H1 (cell line): ENCODE data around the gene DNAJA1. TPM values are rescaled to one million over a fixed set of nuclear protein-coding genes. Genes with fewer than 3 reads are reported as not detected.

Experiments used
- CTCF ChIA-PET: fragments of 300-600 bp; sonication (Branson Sonifier 250); formaldehyde crosslinking; loops from one replicate; lab custom pipeline; 2021; ENCODE audit not compliant: partially characterized antibody; lab: Charles Lee
- POLR2A ChIA-PET: fragments of 300-600 bp; sonication (Branson Sonifier 250); formaldehyde crosslinking; loops from one replicate; lab custom pipeline; 2021; ENCODE audit warnings: inconsistent platforms; ENCODE audit not compliant: partially characterized antibody; lab: Charles Lee
- DNase-seq, 2 experiments: peaks; one replicate each; pipeline versions ENCODE4 v3.0.0 to v3.0.0-alpha.2; 2010 to 2022; ENCODE audit warnings: low spot score in 2 of 2, low read depth in 1 of 2, mixed read lengths in 1 of 2
- FAIRE-seq: peaks from 2 replicates; lab custom pipeline; 2011; peaks lifted over from hg19 to GRCh38; lab: Jason Lieb, UNC
- H2AFZ ChIP-seq: 2 replicates; pipeline ENCODE4 v1.8.1; 2012; ENCODE audit warnings: low read length, inconsistent platforms
- H2AK5ac ChIP-seq: 2 replicates; pipeline ENCODE4 v1.6.1; 2013; ENCODE audit warnings: low read depth, low read length
- H2BK120ac ChIP-seq: replicated peaks from 2 replicates; pipeline ENCODE3; 2013; ENCODE audit warnings: low read depth, low read length, inconsistent platforms
- H2BK12ac ChIP-seq: 2 replicates; pipeline ENCODE4 v1.6.1; 2013; ENCODE audit warnings: low read depth, low read length
- H2BK15ac ChIP-seq: 2 replicates; pipeline ENCODE4 v1.6.1; 2013; ENCODE audit warnings: low read length
- H2BK20ac ChIP-seq: 2 replicates; pipeline ENCODE4 v1.6.1; 2013; ENCODE audit warnings: low read length
- H2BK5ac ChIP-seq: 2 replicates; pipeline ENCODE4 v1.6.1; 2013; ENCODE audit warnings: low read depth, low read length
- H3K14ac ChIP-seq: 2 replicates; pipeline ENCODE4 v1.6.1; 2013; ENCODE audit warnings: inconsistent platforms; ENCODE audit not compliant: insufficient read length
- H3K18ac ChIP-seq: 2 replicates; pipeline ENCODE4 v1.6.1; 2013; ENCODE audit warnings: low read length; ENCODE audit errors: extremely low read depth
- H3K23ac ChIP-seq: 2 replicates; pipeline ENCODE4 v1.6.1; 2013; ENCODE audit warnings: inconsistent platforms; ENCODE audit not compliant: insufficient read length
- H3K23me2 ChIP-seq: 2 replicates; pipeline ENCODE4 v1.6.1; 2013; ENCODE audit warnings: low read depth, low read length
- H3K27ac ChIP-seq: 2 replicates; pipeline ENCODE4 v1.6.1; 2011; ENCODE audit warnings: low read depth, low read length, inconsistent platforms
- H3K27me3 ChIP-seq, 4 experiments: replicated peaks in 1 of 4; 1 replicate in 1 of 4; 2 replicates in 3 of 4; pipeline versions ENCODE4 v1.6.1 to v1.8.1; 2011 to 2013; ENCODE audit warnings: low read length in 3 of 4, mild to moderate bottlenecking in 3 of 4, inconsistent platforms in 2 of 4, mixed read lengths in 2 of 4, moderate library complexity in 1 of 4; ENCODE audit not compliant: control insufficient read depth in 3 of 4, insufficient read depth in 3 of 4; ENCODE audit errors: extremely low read depth in 1 of 4
- H3K36me3 ChIP-seq, 4 experiments: 2 replicates each; pipeline versions ENCODE4 v1.6.1 to v1.8.1; 2011 to 2013; ENCODE audit warnings: mild to moderate bottlenecking in 4 of 4, low read length in 3 of 4, moderate library complexity in 2 of 4, control low read depth in 1 of 4, inconsistent platforms in 1 of 4; ENCODE audit not compliant: insufficient read depth in 4 of 4, control insufficient read depth in 2 of 4
- H3K4ac ChIP-seq: replicated peaks from 2 replicates; pipeline ENCODE3; 2013; ENCODE audit warnings: low read length, low read depth, mixed read lengths, inconsistent platforms; ENCODE audit not compliant: insufficient read length
- H3K4me1 ChIP-seq, 4 experiments: replicated peaks in 1 of 4; 1 replicate in 1 of 4; 2 replicates in 3 of 4; pipeline versions ENCODE4 v1.6.1 to v1.8.1; 2011 to 2013; ENCODE audit warnings: low read length in 3 of 4, inconsistent platforms in 2 of 4, mixed read lengths in 1 of 4; ENCODE audit not compliant: insufficient read depth in 4 of 4, control insufficient read depth in 3 of 4
- H3K4me2 ChIP-seq, 2 experiments: 2 replicates each; pipeline versions ENCODE4 v1.6.1 to v1.8.1; 2011 to 2013; ENCODE audit warnings: low read depth in 2 of 2, low read length in 2 of 2, control low read depth in 1 of 2, inconsistent platforms in 1 of 2, mild to moderate bottlenecking in 1 of 2; ENCODE audit not compliant: insufficient read depth in 1 of 2
- H3K4me3 ChIP-seq, 4 experiments: fragments of 200-600, 300-600 bp in 1 of 4; sonication (generic), shearing (Covaris generic), sonication (Bioruptor Twin) in 1 of 4; 2 replicates each; pipeline versions ENCODE4 v1.5.1 to v1.8.1; 2011 to 2016; ENCODE audit warnings: low read length in 4 of 4, low read depth in 3 of 4, control low read depth in 2 of 4, inconsistent platforms in 2 of 4, mild to moderate bottlenecking in 2 of 4, mixed read lengths in 1 of 4, moderate library complexity in 1 of 4; ENCODE audit not compliant: insufficient read depth in 2 of 4; ENCODE audit errors: extremely low read depth in 1 of 4
- H3K56ac ChIP-seq: replicated peaks from 2 replicates; pipeline ENCODE3; 2013; ENCODE audit warnings: low read depth, mild to moderate bottlenecking, mixed read lengths, low read length, inconsistent platforms; ENCODE audit not compliant: insufficient read length
- H3K79me1 ChIP-seq: 2 replicates; pipeline ENCODE4 v1.6.1; 2013; ENCODE audit warnings: low read depth, low read length, control low read depth
- H3K79me2 ChIP-seq, 2 experiments: 2 replicates each; pipeline versions ENCODE4 v1.6.1 to v1.8.1; 2012 to 2013; ENCODE audit warnings: low read length in 2 of 2, mild to moderate bottlenecking in 2 of 2, inconsistent platforms in 1 of 2; ENCODE audit not compliant: insufficient read depth in 2 of 2, control insufficient read depth in 1 of 2
- H3K9ac ChIP-seq, 4 experiments: replicated peaks in 1 of 4; 1 replicate in 1 of 4; 2 replicates in 3 of 4; pipeline versions ENCODE4 v1.6.1 to v1.8.1; 2011 to 2013; ENCODE audit warnings: low read depth in 3 of 4, low read length in 3 of 4, control low read depth in 2 of 4, mild to moderate bottlenecking in 2 of 4, moderate library complexity in 2 of 4, inconsistent platforms in 1 of 4; ENCODE audit errors: extremely low read depth in 1 of 4
- H3K9me3 ChIP-seq, 2 experiments: 2 replicates each; pipeline versions ENCODE4 v1.6.1 to v1.8.1; 2012 to 2013; ENCODE audit warnings: mild to moderate bottlenecking in 2 of 2, moderate library complexity in 2 of 2, control low read depth in 1 of 2, inconsistent platforms in 1 of 2, low read depth in 1 of 2, low read length in 1 of 2, mixed read lengths in 1 of 2; ENCODE audit not compliant: insufficient read depth in 2 of 2
- H4K20me1 ChIP-seq, 2 experiments: replicated peaks in 1 of 2; 2 replicates each; pipeline versions ENCODE3 to v1.8.1; 2011 to 2013; ENCODE audit warnings: inconsistent platforms in 2 of 2, low read length in 2 of 2, mild to moderate bottlenecking in 1 of 2; ENCODE audit not compliant: insufficient read depth in 2 of 2, control insufficient read depth in 1 of 2
- H4K5ac ChIP-seq: 2 replicates; pipeline ENCODE4 v1.6.1; 2013; ENCODE audit warnings: low read length, low read depth, mixed read lengths, inconsistent platforms; ENCODE audit not compliant: insufficient read length
- H4K8ac ChIP-seq: 2 replicates; pipeline ENCODE4 v1.8.0; 2013; ENCODE audit warnings: mild to moderate bottlenecking, moderate library complexity, low read length, inconsistent platforms; ENCODE audit not compliant: insufficient read depth; ENCODE audit errors: extremely low read depth
- H4K91ac ChIP-seq: replicated peaks from 2 replicates; pipeline ENCODE3; 2013; ENCODE audit warnings: low read length, mixed read lengths, inconsistent platforms; ENCODE audit not compliant: insufficient read length
- KDM1A ChIP-seq: fragments of 200-600, 300-600 bp; sonication (generic); IDR thresholded peaks from 2 replicates; pipeline ENCODE4 v1.7.1; 2016; ENCODE audit warnings: mild to moderate bottlenecking, low read length, borderline replicate concordance
- SIRT6 ChIP-seq: IDR thresholded peaks from one replicate; pipeline ENCODE4 v1.7.1; 2012; ENCODE audit warnings: low read length, inconsistent platforms
- WGBS, 2 experiments: shearing (Covaris generic) in 1 of 2; methylation state at CpG; one replicate each; pipeline versions ENCODE4 v1.1.6 to v1.1.7; 2013 to 2015; ENCODE audit warnings: low lambda C conversion rate in 2 of 2, mixed read lengths in 2 of 2, inconsistent platforms in 1 of 2, low coverage in 1 of 2, missing lambda C conversion rate in 1 of 2; ENCODE audit not compliant: insufficient replicate concordance in 2 of 2, insufficient coverage in 1 of 2, insufficient read length in 1 of 2; ENCODE audit errors: extremely low coverage in 1 of 2, missing lambda C conversion rate in 1 of 2; 5-methylcytosine and 5-hydroxymethylcytosine counted together
- polyA plus RNA-seq, 7 experiments: library from polyadenylated mRNA; depleted of rRNA in 3 of 7; stranded (reverse) in 5 of 7; unstranded in 2 of 7; fragments of >200 nt in 5 of 7; fragments of 200-250 nt in 2 of 7; gene quantifications; 1 replicate in 5 of 7; 2 replicates in 1 of 7; 4 replicates in 1 of 7; pipeline versions ENCODE4 v1.2.1 to v1.2.3, GENCODE V29; 2011 to 2013; ENCODE audit warnings: missing spikeins in 2 of 7, mixed read lengths in 2 of 7
- total RNA-seq: library from RNA; stranded (reverse); fragmentation: NEBNext Ultra II Directional; extraction: Animal tissue kit (Norgen Biotek cat#: 25700); gene quantifications from 2 replicates; pipeline ENCODE4 v1.2.1, GENCODE V29; 2021

DNAJA1 gene
- total and polyA plus RNA-seq, 2 of the 8 experiments (the other 6 are each of a cell fraction or from before 2014, with no cell fraction given), result 54.4 to 159 TPM

- H2BK15ac ChIP-seq, result no peak overlapping the region
- H4K5ac ChIP-seq, result no peak overlapping the region
- no peak overlapping the region for H3K27ac ChIP-seq
- H3K9ac ChIP-seq, result no peak overlapping the region
- H3K4me2 ChIP-seq, result peak overlapping the region; percentile 55 to 57
- ChIA-PET POLR2A (interaction anchor here (1.4 to 9.0 kb wide), 3 partner anchors 8 to 39 kb away, joined by 5 to 160 read pairs (median 6); partner anchors contain the start of gene DNAJA1), CTCF (no interaction called here)
- peaks cover 0 to 4% (median 0%) of the 10 kb centered on the region in 4 experiments; a peak in 2 of 8 replicates for H3K36me3 ChIP-seq
- peaks cover 4 to 14% (median 11%) of the 10 kb centered on the region in 4 experiments; a peak in 5 of 7 replicates for H3K4me1 ChIP-seq
- no peak overlapping the region for H2BK12ac ChIP-seq
- no peaks in the 10 kb centered on the region for H3K23me2 ChIP-seq
- H2BK120ac ChIP-seq, result no peak overlapping the region
- WGBS, 2 experiments, result 83% methylated on average over 1 of the region's 1 CpG; no CpG with 5 or more reads in 1 of the 2 experiments
- H3K56ac ChIP-seq, result no peak overlapping the region
- no peak overlapping the region for H2AK5ac ChIP-seq
- H4K8ac ChIP-seq, result no peak overlapping the region
- H3K18ac ChIP-seq, result no peak overlapping the region
- H4K20me1 ChIP-seq, result peaks cover 0 to 5% of the 10 kb centered on the region in 2 experiments
- no peaks in the 10 kb centered on the region for H3K27me3 ChIP-seq
- no peak overlapping the region for H3K23ac ChIP-seq
- peaks cover 2% of the 10 kb centered on the region for H3K79me1 ChIP-seq
- H2BK5ac ChIP-seq, result no peak overlapping the region
- DNase-seq, result no peak
- no peak overlapping the region for H3K14ac ChIP-seq
- no peak overlapping the region for H2BK20ac ChIP-seq
- H4K91ac ChIP-seq, result no peak overlapping the region
- peak overlapping the region in 1 of 4 experiments; percentile 22; a peak in 1 of 8 replicates for H3K4me3 ChIP-seq
- FAIRE-seq, result no peak
- H2AFZ ChIP-seq, result no peak overlapping the region
- H3K9me3 ChIP-seq, result no peaks in the 10 kb centered on the region
- no peak for TF ChIP-seq SIRT6
- TF ChIP-seq KDM1A, result 0 out of 2 replicates have a peak, but pooled peaks have one; percentile 10
- H3K79me2 ChIP-seq, result peaks cover 0 to 26% of the 10 kb centered on the region in 2 experiments; a peak in 2 of 4 replicates
- no peak overlapping the region for H3K4ac ChIP-seq
Measured at GRCh38 chr9:33014665-33015014, 10.4 kb upstream of the DNAJA1 start.
